ENCODE results near the gene RCCD1. TPM values are rescaled to one million over a fixed set of nuclear protein-coding genes. Genes with fewer than 3 reads are reported as not detected.

The RCCD1 gene
- total and polyA plus RNA-seq, 2 donors = 5.0 to 11.0 TPM

DNA sequence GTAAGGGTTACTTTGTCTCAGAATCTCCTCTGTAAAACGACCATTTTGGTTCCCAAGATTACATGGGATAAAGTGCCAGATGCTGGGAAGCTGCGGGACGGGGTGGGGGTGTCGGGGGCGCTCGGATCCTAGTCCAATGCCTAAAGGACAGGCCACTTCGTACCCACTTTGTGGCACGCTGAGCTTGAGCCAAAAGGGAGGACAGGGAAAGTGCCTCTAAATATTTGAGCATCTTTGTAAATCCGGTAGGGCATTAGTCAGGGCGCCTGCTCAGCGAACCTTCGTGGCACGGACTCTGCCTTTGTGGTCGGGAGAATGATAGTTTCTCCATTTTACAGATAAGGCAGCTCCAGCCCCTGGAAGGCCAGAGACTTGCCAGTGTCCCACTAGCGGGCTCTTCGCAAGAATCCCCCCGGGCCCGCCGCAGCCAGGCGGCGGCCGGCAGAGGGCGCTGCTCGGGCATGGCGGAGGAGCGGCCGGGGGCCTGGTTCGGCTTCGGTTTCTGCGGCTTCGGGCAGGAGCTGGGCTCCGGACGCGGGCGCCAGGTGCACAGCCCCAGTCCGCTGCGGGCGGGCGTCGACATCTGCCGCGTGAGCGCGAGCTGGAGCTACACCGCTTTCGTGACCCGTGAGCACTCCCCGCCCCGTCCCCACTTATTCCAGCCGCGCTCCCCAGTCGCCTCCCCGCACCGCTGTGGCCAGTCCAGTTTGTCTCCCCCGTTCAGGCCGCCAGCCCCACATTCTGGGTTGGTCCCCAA lies 1.8 kb downstream of the RCCD1 start:
- WGBS = 33% methylated on average over 56 of the region's 56 CpGs
- no peaks in the 10 kb centered on the region for H3K27me3 ChIP-seq (ENCODE audit: control insufficient read depth in 2 of 2, insufficient read depth in 1 of 2, low read length in 1 of 2)
- peak in 8 of 9 donors; percentile 25 to 79 (median 52) for DNase-seq (ENCODE audit: low read depth in 6 of 9, low spot score in 9 of 9)
- peaks cover 37 to 46% of the 10 kb centered on the region in 2 donors for H3K36me3 ChIP-seq (ENCODE audit: control insufficient read depth in 2 of 2, insufficient read depth in 2 of 2, low read length in 1 of 2)
- peak overlapping the region; percentile 35 to 89 for H3K4me3 ChIP-seq (ENCODE audit: low read length in 2 of 2)
- no peak overlapping the region for H3K27ac ChIP-seq (ENCODE audit: low read depth in 1 of 2, low read length in 1 of 2)
- peaks cover 12 to 22% of the 10 kb centered on the region in 2 donors for H3K4me1 ChIP-seq (ENCODE audit: control insufficient read depth in 2 of 2, insufficient read depth in 2 of 2, low read length in 2 of 2)
- H3K9me3 ChIP-seq (ENCODE audit: control insufficient read depth in 2 of 2, insufficient read depth in 1 of 2, low read length in 1 of 2) = no peaks in the 10 kb centered on the region

DNA sequence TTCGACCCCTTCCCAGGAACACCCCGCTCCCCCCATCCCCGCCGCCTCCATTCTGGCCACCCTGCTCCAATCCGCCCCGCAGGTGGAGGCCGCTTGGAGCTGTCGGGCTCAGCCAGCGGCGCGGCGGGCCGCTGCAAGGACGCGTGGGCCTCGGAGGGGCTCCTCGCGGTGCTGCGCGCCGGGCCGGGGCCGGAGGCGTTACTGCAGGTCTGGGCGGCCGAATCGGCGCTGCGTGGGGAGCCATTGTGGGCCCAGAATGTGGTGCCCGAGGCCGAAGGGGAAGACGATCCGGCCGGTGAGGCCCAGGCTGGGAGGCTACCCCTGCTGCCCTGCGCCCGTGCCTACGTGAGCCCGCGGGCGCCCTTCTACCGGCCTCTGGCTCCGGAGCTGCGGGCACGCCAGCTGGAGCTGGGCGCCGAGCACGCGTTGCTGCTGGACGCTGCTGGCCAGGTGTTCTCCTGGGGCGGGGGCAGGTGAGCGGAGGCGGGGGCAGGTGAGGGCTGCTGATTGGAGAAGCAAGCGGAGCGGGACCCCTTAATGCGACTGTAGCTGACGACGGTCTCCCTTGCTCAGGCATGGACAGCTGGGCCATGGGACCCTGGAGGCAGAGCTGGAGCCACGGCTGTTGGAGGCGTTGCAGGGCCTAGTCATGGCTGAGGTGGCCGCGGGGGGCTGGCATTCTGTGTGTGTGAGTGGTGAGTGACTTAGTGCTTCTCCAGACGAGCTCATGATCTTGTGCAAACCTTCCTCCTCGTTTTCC lies 2.5 kb downstream of the RCCD1 start:
- WGBS = 85% methylated on average over 63 of the region's 63 CpGs
- Histone ChIP-seq H3K27ac (ENCODE audit: low read depth in 1 of 2, low read length in 1 of 2) (no peak overlapping the region), H3K36me3 (ENCODE audit: control insufficient read depth in 2 of 2, insufficient read depth in 2 of 2, low read length in 1 of 2) (peaks cover 40 to 43% of the 10 kb centered on the region in 2 donors), H3K4me1 (ENCODE audit: control insufficient read depth in 2 of 2, insufficient read depth in 2 of 2, low read length in 2 of 2) (peaks cover 12 to 22% of the 10 kb centered on the region in 2 donors), H3K4me3 (ENCODE audit: low read length in 2 of 2) (peak overlapping the region; percentile 35 to 89), H3K27me3 (ENCODE audit: control insufficient read depth in 2 of 2, insufficient read depth in 1 of 2, low read length in 1 of 2) (no peaks in the 10 kb centered on the region), H3K9me3 (ENCODE audit: control insufficient read depth in 2 of 2, insufficient read depth in 1 of 2, low read length in 1 of 2) (no peaks in the 10 kb centered on the region)
- no peak for DNase-seq (ENCODE audit: low read depth in 6 of 9, low spot score in 9 of 9)

DNA sequence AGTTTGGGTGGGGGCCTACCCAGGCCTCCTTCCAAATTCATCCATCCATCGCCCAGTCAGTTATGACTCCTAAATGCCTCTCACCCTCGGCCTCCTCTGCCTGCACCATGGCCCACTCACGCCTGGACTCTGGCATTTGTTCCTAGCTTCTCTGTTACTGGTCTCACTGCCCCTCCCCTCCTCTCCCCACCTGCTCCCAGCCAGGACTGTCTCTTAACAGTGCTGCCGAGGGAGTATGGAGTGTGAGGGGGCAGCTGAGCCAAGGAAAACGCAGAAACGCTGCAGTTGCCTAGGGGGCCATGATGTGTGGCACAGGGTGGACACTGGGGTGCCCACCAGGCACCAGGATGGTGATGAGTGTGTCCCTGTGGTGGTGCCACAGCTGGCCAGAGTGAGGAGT lies 3.1 kb downstream of the RCCD1 start:
- no peaks in the 10 kb centered on the region for H3K9me3 ChIP-seq (ENCODE audit: control insufficient read depth in 2 of 2, insufficient read depth in 1 of 2, low read length in 1 of 2)
- no peak overlapping the region for H3K27ac ChIP-seq (ENCODE audit: low read depth in 1 of 2, low read length in 1 of 2)
- H3K4me3 ChIP-seq (ENCODE audit: low read length in 2 of 2) = no peak overlapping the region
- no peak for DNase-seq (ENCODE audit: low read depth in 6 of 9, low spot score in 9 of 9)
- H3K4me1 ChIP-seq (ENCODE audit: control insufficient read depth in 2 of 2, insufficient read depth in 2 of 2, low read length in 2 of 2) = peaks cover 12 to 22% of the 10 kb centered on the region in 2 donors
- H3K36me3 ChIP-seq (ENCODE audit: control insufficient read depth in 2 of 2, insufficient read depth in 2 of 2, low read length in 1 of 2) = peaks cover 43% of the 10 kb centered on the region in 2 donors
- no peaks in the 10 kb centered on the region for H3K27me3 ChIP-seq (ENCODE audit: control insufficient read depth in 2 of 2, insufficient read depth in 1 of 2, low read length in 1 of 2)
- 98% methylated on average over 6 of the region's 6 CpGs for WGBS

DNA sequence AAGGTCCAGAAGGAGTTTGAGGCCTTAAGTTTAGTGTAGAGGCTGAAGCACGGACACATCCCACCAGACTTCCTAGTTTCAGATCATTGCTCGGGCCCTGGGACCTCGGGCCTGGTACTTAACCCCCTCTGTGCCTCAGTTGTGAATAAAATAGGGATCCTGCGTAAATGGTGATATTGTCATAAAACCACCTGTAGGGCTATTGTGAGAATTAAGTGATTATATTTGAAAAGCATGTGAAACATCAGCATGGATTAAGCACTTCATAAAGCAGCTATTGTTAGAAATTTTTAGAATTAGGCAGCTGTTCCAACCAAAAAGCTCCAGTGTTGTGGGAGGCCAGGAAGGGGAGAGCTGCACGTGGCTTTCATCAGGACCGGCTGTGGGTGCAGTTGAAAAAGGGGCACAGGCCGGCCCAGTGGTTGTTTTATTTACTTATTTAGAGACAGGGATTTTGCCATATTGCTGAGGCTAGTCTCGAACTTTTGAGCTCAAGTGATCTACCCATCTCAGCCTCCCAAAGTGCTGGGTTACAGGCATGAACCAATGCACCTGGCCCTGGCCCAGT lies 4.4 kb downstream of the RCCD1 start:
- no peaks in the 10 kb centered on the region for H3K9me3 ChIP-seq (ENCODE audit: control insufficient read depth in 2 of 2, insufficient read depth in 1 of 2, low read length in 1 of 2)
- no peak for DNase-seq (ENCODE audit: low read depth in 6 of 9, low spot score in 9 of 9)
- H3K36me3 ChIP-seq (ENCODE audit: control insufficient read depth in 2 of 2, insufficient read depth in 2 of 2, low read length in 1 of 2) = peaks cover 36 to 43% of the 10 kb centered on the region in 2 donors
- H3K4me3 ChIP-seq (ENCODE audit: low read length in 2 of 2) = no peak overlapping the region
- H3K27me3 ChIP-seq (ENCODE audit: control insufficient read depth in 2 of 2, insufficient read depth in 1 of 2, low read length in 1 of 2) = no peaks in the 10 kb centered on the region
- H3K4me1 ChIP-seq (ENCODE audit: control insufficient read depth in 2 of 2, insufficient read depth in 2 of 2, low read length in 2 of 2) = peaks cover 12 to 22% of the 10 kb centered on the region in 2 donors
- H3K27ac ChIP-seq (ENCODE audit: low read depth in 1 of 2, low read length in 1 of 2) = no peak overlapping the region
- 96% methylated on average over 8 of the region's 8 CpGs for WGBS

DNA sequence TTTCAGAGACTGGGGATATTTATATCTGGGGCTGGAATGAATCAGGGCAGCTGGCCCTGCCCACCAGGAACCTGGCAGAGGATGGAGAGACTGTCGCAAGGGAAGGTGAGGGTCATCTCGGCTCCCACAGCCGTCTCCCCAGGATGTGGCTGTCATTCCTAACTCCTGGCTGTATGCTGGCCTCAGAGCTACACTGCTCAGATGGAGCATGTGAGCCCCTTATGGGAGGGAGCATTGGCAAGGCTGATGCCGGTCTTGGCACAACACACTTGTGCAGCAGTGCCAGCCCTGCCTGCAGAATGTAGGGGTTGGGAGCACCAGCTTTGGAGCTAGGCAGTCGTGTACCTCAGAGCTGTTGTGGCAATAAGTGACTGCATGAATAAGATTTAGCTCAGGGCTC lies 5.2 kb downstream of the RCCD1 start:
- Histone ChIP-seq H3K27ac (ENCODE audit: low read depth in 1 of 2, low read length in 1 of 2) (no peak overlapping the region), H3K27me3 (ENCODE audit: control insufficient read depth in 2 of 2, insufficient read depth in 1 of 2, low read length in 1 of 2) (no peaks in the 10 kb centered on the region), H3K4me1 (ENCODE audit: control insufficient read depth in 2 of 2, insufficient read depth in 2 of 2, low read length in 2 of 2) (peaks cover 12 to 17% of the 10 kb centered on the region in 2 donors), H3K36me3 (ENCODE audit: control insufficient read depth in 2 of 2, insufficient read depth in 2 of 2, low read length in 1 of 2) (peaks cover 36 to 44% of the 10 kb centered on the region in 2 donors), H3K9me3 (ENCODE audit: control insufficient read depth in 2 of 2, insufficient read depth in 1 of 2, low read length in 1 of 2) (no peaks in the 10 kb centered on the region), H3K4me3 (ENCODE audit: low read length in 2 of 2) (no peak overlapping the region)
- no peak for DNase-seq (ENCODE audit: low read depth in 6 of 9, low spot score in 9 of 9)
- 98% methylated on average over 5 of the region's 5 CpGs for WGBS

DNA sequence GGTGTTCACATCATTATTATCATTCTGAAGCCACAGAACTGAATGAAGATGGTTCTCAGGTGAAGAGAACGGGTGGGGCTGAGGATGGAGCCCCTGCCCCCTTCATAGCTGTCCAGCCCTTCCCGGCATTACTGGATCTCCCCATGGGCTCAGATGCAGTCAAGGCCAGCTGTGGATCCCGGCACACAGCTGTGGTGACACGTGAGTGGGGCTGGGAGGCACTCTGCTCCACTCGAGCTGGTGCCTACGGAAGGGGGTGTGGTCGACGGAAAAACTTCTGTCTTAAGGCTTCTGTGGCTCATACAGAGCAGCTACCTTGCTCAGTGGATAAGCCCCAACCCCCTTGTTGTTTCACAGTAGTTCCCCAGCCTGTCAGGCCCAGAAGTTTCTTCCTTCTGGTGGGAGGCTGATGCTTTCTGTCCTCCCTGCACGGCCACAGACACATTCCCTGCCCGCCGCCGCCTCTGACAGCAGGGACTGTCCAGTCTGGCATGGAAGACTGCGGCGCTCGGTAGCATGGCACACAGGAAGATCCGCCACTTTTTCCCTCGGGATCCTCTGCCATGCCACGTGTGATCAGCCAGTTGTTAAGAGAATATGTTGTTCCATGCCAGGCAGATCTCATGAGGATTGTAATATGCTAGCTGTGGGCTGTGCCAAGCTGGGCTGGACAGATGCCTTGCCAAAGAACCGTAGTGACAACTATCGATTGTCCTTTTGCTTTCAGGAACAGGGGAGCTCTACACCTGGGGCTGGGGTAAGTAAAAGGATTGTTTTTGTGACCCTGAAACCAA lies 5.8 kb downstream of the RCCD1 start:
- Histone ChIP-seq H3K4me1 (ENCODE audit: control insufficient read depth in 2 of 2, insufficient read depth in 2 of 2, low read length in 2 of 2) (peaks cover 9 to 13% of the 10 kb centered on the region in 2 donors), H3K27ac (ENCODE audit: low read depth in 1 of 2, low read length in 1 of 2) (no peak overlapping the region), H3K36me3 (ENCODE audit: control insufficient read depth in 2 of 2, insufficient read depth in 2 of 2, low read length in 1 of 2) (peaks cover 40 to 46% of the 10 kb centered on the region in 2 donors), H3K4me3 (ENCODE audit: low read length in 2 of 2) (no peak overlapping the region), H3K27me3 (ENCODE audit: control insufficient read depth in 2 of 2, insufficient read depth in 1 of 2, low read length in 1 of 2) (no peaks in the 10 kb centered on the region), H3K9me3 (ENCODE audit: control insufficient read depth in 2 of 2, insufficient read depth in 1 of 2, low read length in 1 of 2) (no peaks in the 10 kb centered on the region)
- WGBS = 97% methylated on average over 20 of the region's 20 CpGs
- DNase-seq (ENCODE audit: low read depth in 6 of 9, low spot score in 9 of 9) = no peak

DNA sequence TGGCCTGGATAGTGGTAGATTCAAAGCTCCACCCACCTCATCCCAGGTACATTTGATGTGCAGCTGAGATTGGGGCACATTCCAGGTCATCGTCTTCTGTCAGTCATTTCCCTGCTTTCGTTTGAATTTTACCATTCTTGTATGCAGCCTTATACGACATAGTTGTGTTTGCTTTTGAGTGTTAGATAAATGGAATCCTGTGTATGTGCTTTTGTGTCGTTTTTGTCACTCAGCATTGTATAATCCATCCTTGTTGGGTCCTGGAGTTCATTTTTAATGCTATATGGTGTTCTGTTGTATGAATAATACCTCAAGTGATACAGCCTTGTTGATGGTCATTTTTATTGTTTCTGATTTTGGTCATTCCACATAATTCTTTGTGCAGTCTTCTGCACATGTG lies 7.3 kb downstream of the RCCD1 start:
- Histone ChIP-seq H3K27me3 (ENCODE audit: control insufficient read depth in 2 of 2, insufficient read depth in 1 of 2, low read length in 1 of 2) (no peaks in the 10 kb centered on the region), H3K27ac (ENCODE audit: low read depth in 1 of 2, low read length in 1 of 2) (no peak overlapping the region), H3K36me3 (ENCODE audit: control insufficient read depth in 2 of 2, insufficient read depth in 2 of 2, low read length in 1 of 2) (peaks cover 45 to 56% of the 10 kb centered on the region in 2 donors), H3K4me3 (ENCODE audit: low read length in 2 of 2) (no peak overlapping the region), H3K4me1 (ENCODE audit: control insufficient read depth in 2 of 2, insufficient read depth in 2 of 2, low read length in 2 of 2) (no peaks in the 10 kb centered on the region), H3K9me3 (ENCODE audit: control insufficient read depth in 2 of 2, insufficient read depth in 1 of 2, low read length in 1 of 2) (no peaks in the 10 kb centered on the region)
- DNase-seq (ENCODE audit: low read depth in 6 of 9, low spot score in 9 of 9) = no peak
- 95% methylated on average over 4 of the region's 4 CpGs for WGBS

DNA sequence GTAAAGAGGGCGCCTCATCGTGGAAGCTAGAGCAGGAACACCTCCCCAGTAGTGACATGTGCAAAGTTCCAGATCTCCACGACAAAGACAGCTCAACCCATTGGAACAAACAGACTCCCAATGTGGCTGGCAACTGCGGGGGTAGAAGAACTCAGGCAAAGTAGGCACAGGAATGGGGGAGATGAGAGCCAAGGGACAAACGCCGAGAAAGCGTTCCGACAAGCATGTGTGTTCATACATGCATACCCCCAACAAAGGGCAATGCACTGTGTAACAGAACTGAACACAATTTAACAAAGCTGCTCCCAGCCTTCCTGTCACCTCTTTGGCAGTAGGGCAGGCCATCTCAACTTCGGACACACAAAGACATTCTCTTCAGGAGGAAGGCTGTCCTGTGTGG lies 11.6 kb downstream of the RCCD1 start:
- Histone ChIP-seq H3K36me3 (ENCODE audit: control insufficient read depth in 2 of 2, insufficient read depth in 2 of 2, low read length in 1 of 2) (peaks cover 57 to 76% of the 10 kb centered on the region in 2 donors), H3K4me1 (ENCODE audit: control insufficient read depth in 2 of 2, insufficient read depth in 2 of 2, low read length in 2 of 2) (no peaks in the 10 kb centered on the region), H3K4me3 (ENCODE audit: low read length in 2 of 2) (no peak overlapping the region), H3K27me3 (ENCODE audit: control insufficient read depth in 2 of 2, insufficient read depth in 1 of 2, low read length in 1 of 2) (no peaks in the 10 kb centered on the region), H3K27ac (ENCODE audit: low read depth in 1 of 2, low read length in 1 of 2) (no peak overlapping the region), H3K9me3 (ENCODE audit: control insufficient read depth in 2 of 2, insufficient read depth in 1 of 2, low read length in 1 of 2) (no peaks in the 10 kb centered on the region)
- WGBS = 97% methylated on average over 9 of the region's 9 CpGs
- no peak for DNase-seq (ENCODE audit: low read depth in 6 of 9, low spot score in 9 of 9)

Data from thymus (tissue), 11 donors.